ENCODE results near the gene EIF2B4.

DNA sequence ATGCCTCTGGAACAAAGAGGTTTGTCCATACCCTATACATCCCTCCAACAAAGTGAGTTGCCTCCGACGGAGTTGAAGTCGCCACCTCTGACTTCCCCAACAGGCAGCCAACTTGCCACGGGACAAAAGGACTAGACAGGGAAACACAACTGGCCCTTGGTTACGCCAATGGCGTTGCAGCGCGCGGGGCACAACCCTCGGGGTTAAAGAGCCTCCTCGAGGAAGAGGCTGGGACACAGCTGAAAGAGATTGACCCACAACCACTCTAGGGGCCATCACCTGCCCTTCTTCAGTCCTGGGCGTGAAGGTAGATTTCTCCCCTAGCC lies 14.1 kb downstream of the EIF2B4 start:
- TF ChIP-seq, protein P1, sequence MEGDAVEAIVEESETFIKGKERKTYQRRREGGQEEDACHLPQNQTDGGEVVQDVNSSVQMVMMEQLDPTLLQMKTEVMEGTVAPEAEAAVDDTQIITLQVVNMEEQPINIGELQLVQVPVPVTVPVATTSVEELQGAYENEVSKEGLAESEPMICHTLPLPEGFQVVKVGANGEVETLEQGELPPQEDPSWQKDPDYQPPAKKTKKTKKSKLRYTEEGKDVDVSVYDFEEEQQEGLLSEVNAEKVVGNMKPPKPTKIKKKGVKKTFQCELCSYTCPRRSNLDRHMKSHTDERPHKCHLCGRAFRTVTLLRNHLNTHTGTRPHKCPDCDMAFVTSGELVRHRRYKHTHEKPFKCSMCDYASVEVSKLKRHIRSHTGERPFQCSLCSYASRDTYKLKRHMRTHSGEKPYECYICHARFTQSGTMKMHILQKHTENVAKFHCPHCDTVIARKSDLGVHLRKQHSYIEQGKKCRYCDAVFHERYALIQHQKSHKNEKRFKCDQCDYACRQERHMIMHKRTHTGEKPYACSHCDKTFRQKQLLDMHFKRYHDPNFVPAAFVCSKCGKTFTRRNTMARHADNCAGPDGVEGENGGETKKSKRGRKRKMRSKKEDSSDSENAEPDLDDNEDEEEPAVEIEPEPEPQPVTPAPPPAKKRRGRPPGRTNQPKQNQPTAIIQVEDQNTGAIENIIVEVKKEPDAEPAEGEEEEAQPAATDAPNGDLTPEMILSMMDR (IDR thresholded peaks at IDR 0.05; ENCODE audit: low read depth, low read length, missing input control) = no peak
- TF ChIP-seq YY1 (IDR thresholded peaks at IDR 0.05) (no peak), SP1 (IDR thresholded peaks at IDR 0.05) (no peak), JUND (IDR thresholded peaks at IDR 0.05) (no peak), TAF1 (conservative IDR thresholded peaks at IDR 0.05) (no peak), NR2F2 (IDR thresholded peaks at IDR 0.05) (no peak), EGR1 (IDR thresholded peaks at IDR 0.05; ENCODE audit: low read depth in 2 of 2) (no peak), ZBTB33 (IDR thresholded peaks at IDR 0.05) (no peak), RXRA (IDR thresholded peaks at IDR 0.05) (no peak), REST (IDR thresholded peaks at IDR 0.05) (no peak)
- TF ChIP-seq, protein P2, sequence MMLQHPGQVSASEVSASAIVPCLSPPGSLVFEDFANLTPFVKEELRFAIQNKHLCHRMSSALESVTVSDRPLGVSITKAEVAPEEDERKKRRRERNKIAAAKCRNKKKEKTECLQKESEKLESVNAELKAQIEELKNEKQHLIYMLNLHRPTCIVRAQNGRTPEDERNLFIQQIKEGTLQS (IDR thresholded peaks at IDR 0.05) = no peak
